ENCODE data around the gene GPRIN1.
"Not testable (repeated sequence)": the region's sequence is repeated elsewhere in the genome, so short reads cannot be mapped to it uniquely, and the experiment has no call there.

The GPRIN1 gene

DNA sequence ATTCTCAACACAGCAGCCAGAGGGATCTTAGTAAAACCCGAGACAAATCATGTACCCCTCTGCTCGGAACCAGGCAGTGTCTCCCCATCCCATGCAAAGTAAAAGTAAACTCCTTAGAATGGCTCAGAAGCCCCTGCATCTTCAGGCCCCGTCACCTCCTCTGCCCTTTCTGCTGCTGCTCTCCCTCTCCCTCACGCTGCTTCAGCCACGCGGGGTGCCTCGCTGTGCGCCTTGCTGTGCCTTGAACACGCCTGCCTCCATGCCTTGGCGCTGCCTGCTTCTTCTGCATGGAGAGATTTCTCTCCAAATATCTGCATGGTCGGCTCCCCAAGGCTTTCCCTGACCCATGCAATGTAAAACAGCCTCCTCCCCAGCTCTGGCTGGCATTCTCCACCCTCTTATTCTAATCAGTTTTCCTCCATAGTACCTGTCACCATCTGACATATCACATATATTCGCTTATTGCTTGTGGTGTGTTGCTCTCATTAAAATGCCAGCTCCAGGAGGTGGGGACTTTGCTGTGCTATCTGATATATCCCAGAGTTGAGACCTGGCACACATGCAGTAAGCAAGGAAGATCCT, 8.0 kb downstream of the GPRIN1 start:
- in situ Hi-C loops (cut with MboI; ENCODE audit: low sequenced_read_pairs) = no loop called here

DNA sequence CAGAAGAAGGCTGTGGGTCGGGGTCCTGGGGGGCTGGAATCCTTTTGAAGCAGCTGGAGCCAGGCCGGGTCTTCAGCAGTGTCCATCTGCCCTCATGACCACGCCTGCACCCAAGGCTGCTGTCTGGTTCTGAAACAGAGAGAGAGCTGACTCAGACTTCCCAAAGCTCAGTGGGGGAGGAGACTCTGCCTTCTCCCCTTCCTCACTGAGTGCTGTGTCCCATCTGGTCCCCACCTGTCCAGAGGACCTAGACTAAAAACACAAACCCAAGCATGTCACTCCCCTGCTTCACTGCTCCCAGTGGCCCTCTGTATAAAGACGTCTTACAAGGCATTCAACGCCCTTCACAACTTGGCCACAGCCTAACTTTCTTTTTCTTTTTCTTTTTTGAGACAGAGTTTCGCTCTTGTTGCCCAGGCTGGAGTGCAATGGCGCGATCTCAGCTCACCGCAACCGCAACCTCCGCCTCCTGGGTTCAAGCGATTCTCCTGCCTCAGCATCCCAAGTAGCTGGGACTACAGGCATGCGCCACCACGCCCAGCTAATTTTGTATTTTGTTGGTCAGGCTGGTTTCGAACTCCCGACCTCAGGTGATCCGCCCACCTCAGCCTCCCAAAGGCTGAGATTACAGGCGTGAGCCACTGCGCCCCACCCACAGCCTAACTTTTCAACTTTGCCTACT, 10.1 kb downstream of the GPRIN1 start:
- in situ Hi-C loops (cut with MboI; ENCODE audit: low sequenced_read_pairs) = not testable (repeated sequence)

DNA sequence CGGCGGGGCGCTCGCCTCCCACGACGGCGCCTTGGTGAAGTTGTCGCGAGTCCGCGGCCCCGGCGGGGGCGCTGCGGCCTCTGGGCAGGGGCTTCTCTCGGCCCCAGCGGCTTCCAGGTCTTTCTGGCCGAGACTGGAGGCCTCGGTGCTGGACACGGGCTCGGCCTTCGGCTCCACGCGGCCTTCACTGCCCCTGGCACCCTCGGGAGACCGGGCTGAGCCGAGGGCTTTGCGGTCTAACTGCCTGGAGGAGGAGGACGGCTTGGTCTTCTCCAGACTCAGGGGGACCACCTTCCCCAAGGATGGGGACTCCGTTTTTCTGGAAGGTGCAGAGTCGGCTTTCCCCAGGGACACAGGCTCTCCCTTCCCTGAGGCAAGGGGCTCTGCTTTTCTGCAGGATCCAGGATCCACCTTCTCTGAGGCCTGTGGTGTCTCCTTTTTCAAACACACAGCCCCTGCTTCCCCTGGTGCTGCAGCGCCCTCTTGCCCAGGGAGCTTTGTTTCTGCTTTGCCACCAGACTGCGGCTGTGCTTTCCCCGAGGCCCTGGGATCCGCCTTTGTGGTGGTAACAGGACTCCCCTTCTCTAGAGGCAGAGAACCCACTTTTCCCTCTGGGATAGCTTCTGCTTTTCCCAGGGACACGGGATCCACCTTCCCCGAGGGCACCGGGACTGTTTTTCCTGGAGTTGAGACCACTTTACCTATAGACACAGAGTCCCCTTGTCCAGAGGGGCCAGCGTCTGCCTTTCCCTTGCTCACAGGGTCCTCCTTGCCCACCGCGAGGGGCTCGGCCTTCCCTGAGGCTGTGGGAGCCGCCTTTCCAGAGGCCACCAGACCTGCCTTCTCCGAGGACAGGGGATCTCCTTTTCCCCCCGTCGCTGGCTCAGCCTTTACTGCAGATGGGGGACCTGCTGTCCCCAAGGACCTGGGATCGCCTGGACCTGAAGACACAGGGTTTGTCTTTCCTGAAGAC, 12.3 kb downstream of the GPRIN1 start:
- in situ Hi-C loops (cut with MboI; ENCODE audit: low sequenced_read_pairs) = no loop called here

DNA sequence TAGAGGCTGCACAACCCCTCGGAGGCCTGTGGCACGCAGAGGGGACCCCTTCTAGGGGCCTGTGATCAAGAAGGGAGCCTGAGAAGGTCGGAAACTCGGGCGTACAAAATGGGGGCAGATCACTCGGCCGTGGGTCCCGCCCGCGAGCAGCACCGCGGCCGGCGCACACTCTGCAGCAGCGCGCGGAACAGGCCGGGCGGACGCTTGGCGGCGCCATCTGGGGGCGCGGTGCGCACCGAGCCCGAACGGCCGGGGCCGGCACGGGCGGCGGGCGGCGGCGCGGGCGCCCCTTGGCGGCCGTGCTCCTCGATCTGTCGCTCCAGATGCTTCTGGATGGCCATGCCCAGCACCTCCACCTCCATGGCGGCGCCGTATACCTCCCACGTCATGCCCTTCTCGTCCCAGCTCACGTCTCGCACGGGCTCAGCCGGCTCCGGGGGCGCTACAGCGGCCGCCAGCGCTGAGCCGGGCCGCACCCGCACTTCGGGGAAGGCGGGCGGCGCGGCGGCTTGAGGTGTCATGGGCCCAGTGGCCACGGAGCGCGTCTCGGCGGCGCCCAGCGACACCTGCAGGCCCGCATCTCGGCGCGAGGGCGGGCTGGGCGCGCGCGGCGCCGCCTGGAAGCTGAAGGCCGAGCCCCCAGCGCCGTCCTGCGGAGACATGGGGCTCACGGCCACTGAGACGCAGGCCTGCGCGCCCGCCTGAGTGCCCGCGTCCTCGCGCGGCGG, 13.1 kb downstream of the GPRIN1 start:
- in situ Hi-C loops (cut with MboI; ENCODE audit: low sequenced_read_pairs) = no loop called here

DNA sequence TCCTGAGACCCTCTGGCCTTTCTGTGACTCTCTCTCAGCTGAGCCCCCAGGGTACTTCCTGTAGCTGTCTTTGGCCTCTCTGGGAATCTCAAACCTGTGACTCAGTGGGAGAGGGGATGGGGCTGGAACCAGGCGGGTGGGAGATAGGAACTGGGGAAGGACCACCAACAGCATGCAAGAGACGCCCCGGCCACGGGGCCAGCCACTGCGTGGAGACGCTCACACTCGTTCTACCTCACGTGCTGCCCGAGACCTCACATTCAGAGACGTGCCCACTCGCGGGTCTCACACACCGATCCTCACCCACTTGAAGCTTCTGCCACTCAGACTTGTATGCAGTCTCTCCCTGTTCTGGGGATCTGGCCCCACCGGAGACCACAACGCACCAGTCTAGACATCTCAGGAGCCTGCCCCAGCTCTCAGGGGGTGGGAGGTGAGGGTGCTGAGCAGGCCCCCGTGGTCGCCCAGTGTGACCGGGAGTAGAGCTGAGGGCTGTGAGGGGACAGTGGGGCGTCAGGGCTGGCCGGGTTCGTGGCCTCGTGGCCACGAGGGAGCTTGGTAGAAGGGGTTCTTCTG, 13.8 kb downstream of the GPRIN1 start:
- in situ Hi-C loops (cut with MboI; ENCODE audit: low sequenced_read_pairs) = no loop called here

DNA sequence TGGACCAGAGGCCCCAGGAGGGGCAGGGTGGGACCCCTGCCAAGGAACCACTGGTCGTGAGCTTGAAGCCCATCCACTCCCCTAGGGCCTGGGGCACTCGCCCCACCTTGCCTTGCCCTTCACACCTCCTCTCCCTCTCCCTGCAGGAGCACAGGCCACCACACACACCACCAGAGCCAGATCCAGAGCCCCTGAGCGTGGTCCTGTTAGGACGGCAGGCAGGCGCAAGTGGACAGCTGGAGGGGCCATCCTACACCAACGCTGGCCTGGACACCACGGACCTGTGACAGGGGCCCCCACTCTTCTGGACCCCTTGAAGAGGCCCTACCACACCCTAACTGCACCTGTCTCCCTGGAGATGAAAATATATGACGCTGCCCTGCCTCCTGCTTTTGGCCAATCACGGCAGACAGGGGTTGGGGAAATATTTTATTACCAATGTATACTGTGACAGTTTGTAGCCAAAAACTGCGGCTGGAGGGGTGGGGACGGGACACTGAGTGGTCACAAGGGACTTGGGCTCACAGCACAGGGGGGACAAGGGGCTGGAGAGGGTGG, 14.5 kb downstream of the GPRIN1 start:
- in situ Hi-C loops (cut with MboI; ENCODE audit: low sequenced_read_pairs) = no loop called here

DNA sequence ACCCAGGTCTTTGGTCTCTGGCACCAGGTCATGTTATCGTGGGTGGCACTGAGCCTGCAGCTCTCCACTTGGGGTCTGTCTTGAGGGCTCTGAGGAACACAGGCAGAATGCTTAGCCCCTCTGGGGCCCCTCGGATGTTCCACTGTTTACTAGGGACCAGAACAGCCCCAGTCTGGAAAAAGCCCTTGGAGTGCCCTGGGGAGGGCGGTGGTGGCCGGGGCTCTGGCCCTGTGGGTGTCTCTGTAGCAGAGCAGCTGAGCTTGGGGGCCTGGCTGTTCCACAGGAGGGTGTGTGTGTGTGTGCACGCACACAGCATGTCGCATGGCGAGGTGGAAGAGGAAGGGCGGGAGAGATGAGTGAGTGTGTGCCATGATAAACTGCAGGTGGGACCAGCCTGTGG, 15.4 kb downstream of the GPRIN1 start:
- in situ Hi-C loops (cut with MboI; ENCODE audit: low sequenced_read_pairs) = no loop called here

DNA sequence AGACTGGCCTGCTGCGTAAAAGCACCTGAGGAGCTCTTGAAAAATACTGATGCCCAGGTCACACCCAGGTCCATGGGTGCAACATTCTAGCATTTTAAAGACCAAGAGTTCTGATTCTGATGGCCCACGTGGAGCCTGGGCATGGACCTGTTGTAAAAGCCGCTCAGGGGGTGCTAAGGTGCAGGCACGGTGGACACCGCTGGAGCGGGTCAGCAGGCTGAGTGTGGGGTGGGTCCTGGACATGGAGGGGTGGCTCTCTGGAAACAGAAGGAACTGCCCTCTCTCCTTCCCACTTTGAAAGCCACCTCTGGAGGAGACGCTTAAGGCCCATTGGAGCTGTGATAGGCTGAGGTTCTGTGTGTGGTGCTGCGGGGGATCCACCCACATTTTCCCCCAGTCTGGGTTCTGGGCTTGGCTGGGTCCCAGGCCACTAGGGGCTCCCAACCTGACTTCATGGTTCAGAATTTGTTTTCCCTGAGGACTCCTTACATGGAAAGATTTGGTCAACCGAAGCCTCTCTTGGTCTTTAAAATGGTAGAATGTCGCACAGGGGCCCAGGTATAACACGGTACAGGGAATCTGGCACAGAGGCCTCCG, 16.6 kb downstream of the GPRIN1 start:
- in situ Hi-C loops (cut with MboI; ENCODE audit: low sequenced_read_pairs) = no loop called here

DNA sequence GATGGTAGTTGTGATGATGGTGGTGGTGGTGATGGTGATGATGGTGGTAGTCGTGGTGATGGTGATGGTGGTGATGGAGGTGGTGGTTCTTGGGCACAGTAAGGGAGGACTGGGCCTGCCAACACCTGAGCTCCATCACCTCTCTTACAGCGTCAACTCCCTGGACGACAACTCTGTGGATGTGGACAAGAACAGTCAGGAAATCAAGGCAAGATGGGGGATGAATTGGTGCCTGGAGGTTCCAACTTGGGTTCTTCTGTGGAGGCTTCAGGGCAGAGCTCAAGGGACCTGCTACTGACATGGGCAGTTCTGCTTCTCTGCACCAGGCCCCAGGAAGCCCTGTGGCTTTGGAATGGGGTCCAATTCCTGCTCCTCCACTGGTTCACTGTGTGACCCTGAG, 17.4 kb downstream of the GPRIN1 start:
- in situ Hi-C loops (cut with MboI; ENCODE audit: low sequenced_read_pairs) = no loop called here

DNA sequence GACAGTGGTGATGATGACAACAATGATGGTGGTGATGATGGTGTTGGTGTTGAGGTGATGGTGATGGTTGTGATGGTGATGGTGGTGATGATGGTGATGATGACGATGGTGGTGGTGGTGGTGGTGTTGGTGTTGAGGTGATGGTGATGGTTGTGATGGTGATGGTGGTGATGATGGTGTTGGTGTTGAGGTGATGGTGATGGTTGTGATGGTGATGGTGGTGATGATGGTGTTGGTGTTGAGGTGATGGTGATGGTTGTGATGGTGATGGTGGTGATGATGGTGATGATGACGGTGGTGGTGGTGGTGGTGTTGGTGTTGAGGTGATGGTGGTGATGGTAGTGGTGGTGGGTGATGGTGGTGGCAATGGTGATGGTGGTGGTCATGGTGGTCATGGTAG, 18.3 kb downstream of the GPRIN1 start:
- in situ Hi-C loops (cut with MboI; ENCODE audit: low sequenced_read_pairs) = not testable (repeated sequence)

DNA sequence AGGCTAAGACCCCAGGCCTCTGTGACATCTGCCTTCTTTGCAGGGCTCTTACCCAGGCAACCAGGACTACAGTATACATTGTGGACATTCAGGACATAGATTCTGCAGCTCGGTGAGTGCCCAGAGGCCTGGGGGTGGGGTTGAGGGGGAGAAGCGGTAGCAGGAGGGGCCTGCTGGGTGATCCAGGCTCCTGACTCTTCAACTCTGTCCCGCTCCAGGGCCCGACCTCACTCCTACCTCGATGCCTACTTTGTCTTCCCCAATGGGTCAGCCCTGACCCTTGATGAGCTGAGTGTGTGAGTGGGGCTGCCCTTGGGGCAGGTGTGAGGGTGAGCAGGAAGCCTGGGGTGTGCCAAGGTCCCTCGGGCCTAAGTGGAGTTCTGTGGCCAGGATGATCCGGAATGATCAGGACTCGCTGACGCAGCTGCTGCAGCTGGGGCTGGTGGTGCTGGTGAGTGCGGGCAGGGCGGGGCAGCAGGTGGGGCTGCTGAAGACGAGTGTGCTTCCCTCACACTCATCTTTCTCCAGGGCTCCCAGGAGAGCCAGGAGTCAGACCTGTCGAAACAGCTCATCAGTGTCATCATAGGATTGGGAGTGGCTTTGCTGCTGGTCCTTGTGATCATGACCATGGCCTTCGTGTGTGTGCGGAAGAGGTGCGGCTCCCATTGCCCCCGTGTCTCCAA, 19.8 kb downstream of the GPRIN1 start:
- in situ Hi-C loops (cut with MboI; ENCODE audit: low sequenced_read_pairs) = no loop called here

DNA sequence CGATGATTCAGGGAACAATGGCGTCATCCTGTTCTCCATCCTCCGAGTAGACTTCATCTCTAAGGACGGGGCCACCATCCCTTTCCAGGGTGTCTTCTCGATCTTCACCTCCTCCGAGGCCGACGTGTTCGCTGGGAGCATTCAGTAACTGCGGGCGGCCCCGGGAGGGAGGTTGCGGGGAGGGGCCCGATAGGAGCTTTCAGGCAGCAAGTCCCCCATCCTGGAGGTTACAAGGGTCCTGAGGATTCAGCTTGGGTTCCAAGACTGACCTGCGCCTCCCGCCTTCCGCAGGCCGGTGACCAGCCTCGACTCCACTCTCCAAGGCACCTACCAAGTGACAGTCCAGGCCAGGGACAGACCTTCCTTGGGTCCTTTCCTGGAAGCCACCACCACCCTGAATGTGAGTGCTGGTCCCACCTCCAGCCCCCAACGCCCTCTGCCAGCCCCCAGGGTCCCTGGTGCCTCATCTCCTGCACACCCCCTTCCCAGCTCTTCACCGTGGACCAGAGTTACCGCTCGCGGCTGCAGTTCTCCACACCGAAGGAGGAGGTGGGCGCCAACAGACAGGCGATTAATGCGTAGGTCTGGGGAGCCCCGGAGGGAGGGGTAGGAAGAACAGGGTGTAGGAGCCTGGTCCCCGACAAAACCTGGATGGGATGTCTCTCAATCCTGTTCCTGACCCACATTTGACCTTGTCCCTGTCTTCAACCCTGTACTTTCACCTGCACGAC, 20.8 kb downstream of the GPRIN1 start:
- in situ Hi-C loops (cut with MboI; ENCODE audit: low sequenced_read_pairs) = no loop called here

DNA sequence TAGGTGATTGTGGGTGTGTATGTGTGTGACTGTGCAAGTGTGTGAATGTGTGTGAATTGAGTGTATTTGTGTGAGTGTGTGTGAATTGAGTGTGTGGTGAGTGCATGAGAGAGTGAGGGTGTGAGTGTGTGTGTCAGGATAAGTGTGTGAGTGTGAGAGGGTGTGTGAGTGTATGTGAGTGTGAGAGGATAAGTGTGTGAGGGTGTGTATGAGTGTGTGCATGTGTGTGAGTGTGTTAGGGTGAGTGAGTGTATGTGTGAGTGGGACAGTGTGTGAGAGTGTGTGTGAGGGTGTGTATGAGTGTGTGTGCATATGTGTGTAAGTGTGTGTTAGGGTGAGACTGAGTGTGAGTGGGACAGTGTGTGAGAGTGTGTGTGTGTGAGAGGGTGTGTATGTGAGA, 21.7 kb downstream of the GPRIN1 start:
- in situ Hi-C loops (cut with MboI; ENCODE audit: low sequenced_read_pairs) = no loop called here

DNA sequence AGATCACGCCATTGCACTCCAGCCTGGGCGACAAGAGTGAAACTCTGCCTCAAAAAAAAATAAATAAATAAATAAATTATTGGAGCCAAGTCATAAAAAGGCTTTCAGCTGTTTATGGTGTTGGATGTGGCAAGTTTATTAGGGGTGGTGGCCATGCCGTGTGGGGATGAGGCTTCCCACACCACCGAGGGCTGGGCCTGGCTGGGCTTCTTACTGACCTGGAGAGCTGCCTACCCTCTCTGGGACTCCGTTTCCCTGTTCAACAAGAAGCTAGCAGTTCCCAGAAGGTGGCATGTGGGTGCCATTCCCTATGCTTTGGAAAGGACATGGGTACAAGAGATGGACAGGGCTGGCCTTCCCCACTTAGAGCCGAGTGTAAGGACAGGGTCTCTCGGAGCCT, 22.6 kb downstream of the GPRIN1 start:
- in situ Hi-C loops (cut with MboI; ENCODE audit: low sequenced_read_pairs) = no loop called here

DNA sequence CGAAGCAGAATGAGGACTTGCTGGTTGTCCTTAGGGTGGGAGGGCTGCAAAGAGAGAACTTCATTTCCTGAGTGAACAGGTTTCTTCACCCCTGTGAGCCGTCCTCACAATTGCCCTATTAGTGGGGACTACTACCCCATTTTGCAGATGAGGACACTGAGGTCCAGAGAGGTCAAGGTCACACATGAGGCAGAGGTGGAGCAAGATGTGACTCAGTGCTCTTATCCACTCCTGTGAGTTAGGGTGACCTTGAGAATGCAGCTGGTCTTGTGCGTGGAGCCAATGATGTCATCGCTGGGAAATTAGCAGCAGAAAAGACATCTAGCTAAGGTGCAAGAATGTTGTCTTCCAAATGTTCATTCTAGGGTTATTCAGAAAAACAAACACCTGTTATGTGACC, 26.9 kb downstream of the GPRIN1 start:
- in situ Hi-C loops (cut with MboI; ENCODE audit: low sequenced_read_pairs) = no loop called here

DNA sequence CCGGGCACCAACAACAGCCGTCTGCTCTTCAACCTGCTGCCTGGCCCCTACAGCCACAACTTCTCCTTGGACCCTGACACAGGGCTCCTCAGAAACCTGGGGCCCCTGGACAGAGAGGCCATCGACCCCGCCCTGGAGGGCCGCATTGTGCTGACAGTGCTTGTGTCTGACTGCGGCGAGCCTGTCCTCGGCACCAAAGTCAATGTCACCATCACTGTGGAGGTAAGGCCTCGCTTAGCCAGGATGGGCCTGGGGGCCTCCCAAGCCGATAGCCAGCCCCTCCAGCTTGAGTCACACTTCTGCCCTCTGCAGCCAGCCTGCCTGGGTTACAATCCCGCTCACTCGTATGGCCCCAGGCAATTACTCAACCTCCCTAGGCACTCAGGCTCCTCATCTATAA, 28.6 kb downstream of the GPRIN1 start:
- in situ Hi-C loops (cut with MboI; ENCODE audit: low sequenced_read_pairs) = no loop called here

DNA sequence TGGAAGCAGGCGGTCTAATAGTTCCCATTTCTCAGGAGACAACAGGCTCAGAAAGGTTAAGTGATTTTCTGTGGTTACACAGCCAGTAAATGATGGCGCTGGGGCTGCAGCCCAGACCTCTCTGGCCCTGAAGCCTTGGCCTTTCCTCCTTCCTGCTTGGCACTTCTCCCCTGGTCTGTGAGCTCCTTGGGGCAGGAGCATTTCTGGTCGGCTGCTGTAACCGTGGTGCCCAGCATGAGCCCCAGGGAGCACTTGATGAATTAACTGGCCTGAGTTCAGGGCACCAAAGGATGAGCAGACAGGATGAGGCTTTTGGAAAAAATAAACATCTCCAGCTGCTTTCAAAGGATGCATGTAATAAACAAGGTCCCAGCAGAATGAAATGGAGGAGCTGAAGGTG, 30.6 kb downstream of the GPRIN1 start:
- in situ Hi-C loops (cut with MboI; ENCODE audit: low sequenced_read_pairs) = no loop called here

DNA sequence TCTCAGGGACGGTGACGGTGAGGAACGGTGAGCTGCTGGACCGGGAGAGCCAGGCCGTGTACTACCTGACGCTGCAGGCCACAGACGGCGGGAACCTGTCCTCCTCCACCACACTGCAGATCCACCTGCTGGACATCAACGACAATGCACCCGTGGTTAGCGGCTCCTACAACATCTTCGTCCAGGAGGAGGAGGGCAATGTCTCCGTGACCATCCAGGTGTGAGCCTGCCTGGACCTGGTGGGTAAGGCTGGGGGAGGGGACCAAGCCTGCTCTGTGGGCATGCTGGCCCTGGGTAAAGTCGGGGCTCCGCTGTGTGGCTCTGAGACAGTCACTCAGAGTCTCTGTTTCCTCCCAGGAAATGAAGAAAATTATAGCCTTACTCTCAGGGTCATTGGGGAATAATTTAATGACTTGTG, 31.6 kb downstream of the GPRIN1 start:
- in situ Hi-C loops (cut with MboI; ENCODE audit: low sequenced_read_pairs) = no loop called here
